ENCODE data around the gene FADS2. TPM values are rescaled to one million over a fixed set of nuclear protein-coding genes. Genes with fewer than 3 reads are reported as not detected.

Gene FADS2
- total and polyA plus RNA-seq, 2 experiments from 2014 or later: 124 to 392 TPM

DNA sequence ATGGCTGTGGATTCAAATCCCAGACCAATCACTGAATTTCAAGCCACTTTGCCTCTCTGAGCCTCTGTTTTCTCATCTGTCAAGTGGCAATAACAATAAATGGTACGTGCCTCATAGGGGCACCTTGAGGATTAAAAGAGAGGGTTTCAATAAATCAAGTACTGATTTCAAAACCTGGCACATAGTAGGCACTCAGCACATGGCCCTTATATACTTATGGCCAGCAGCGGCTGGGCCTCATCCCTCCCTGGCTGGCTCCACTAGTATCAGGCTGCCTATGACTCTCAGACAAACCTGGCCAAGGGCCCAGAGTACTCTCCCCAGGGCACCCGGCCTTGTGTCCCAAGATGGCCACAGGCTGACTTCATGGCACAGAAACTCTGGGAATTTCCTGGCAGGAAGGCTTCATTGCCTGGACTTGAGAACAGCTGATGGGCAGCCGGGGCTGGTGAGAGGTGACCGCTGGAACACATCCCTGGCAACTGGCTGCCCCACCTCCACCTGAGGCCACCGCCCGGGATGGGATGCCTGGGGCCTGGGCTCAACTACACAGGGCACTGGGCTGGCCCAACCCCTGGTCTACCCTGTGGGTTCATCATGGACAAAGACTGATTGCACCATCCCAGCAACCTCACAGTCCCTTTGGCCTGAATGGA, 59.9 kb downstream of the FADS2 start:
- H3K27ac Mint-ChIP-seq: no peak overlapping the region
- no peak for ATAC-seq
- H4K20me1 ChIP-seq (replicated peaks; ENCODE audit: insufficient read depth): no peaks in the 10 kb centered on the region; the same call in 1 of the 2 replicates
- DNase-seq (ENCODE audit: low spot score): no peak
- no peak for TF ChIP-seq ZNF114 (CRISPR knock-in tag; IDR thresholded peaks at IDR 0.05)
- no peak for TF ChIP-seq NANOG (IDR thresholded peaks at IDR 0.05; ENCODE audit: borderline replicate concordance)
- no peak for TF ChIP-seq CREB1 (CRISPR knock-in tag; IDR thresholded peaks at IDR 0.05; ENCODE audit: low read depth)
- TF ChIP-seq ZNF331 (CRISPR knock-in tag; IDR thresholded peaks at IDR 0.05; ENCODE audit: low read depth): no peak
- no peak for TF ChIP-seq STAT1 (IDR thresholded peaks at IDR 0.05; ENCODE audit: unreplicated experiment)
- TF ChIP-seq JUNB (IDR thresholded peaks at IDR 0.05; ENCODE audit: unreplicated experiment): no peak
- TF ChIP-seq ETS1 (IDR thresholded peaks at IDR 0.05): no peak
- TF ChIP-seq POLR2AphosphoS5 (IDR thresholded peaks at IDR 0.05; ENCODE audit: low read depth): no peak
- TF ChIP-seq CTCF (conservative IDR thresholded peaks at IDR 0.05; ENCODE audit: low read depth in 2 of 2): no peak
- no peak for TF ChIP-seq EZH2phosphoT487 (IDR thresholded peaks at IDR 0.05; ENCODE audit: unreplicated experiment)
- TF ChIP-seq EZH2 (IDR thresholded peaks at IDR 0.05; ENCODE audit: low read depth, unreplicated experiment): no peak
- TF ChIP-seq, protein P1, sequence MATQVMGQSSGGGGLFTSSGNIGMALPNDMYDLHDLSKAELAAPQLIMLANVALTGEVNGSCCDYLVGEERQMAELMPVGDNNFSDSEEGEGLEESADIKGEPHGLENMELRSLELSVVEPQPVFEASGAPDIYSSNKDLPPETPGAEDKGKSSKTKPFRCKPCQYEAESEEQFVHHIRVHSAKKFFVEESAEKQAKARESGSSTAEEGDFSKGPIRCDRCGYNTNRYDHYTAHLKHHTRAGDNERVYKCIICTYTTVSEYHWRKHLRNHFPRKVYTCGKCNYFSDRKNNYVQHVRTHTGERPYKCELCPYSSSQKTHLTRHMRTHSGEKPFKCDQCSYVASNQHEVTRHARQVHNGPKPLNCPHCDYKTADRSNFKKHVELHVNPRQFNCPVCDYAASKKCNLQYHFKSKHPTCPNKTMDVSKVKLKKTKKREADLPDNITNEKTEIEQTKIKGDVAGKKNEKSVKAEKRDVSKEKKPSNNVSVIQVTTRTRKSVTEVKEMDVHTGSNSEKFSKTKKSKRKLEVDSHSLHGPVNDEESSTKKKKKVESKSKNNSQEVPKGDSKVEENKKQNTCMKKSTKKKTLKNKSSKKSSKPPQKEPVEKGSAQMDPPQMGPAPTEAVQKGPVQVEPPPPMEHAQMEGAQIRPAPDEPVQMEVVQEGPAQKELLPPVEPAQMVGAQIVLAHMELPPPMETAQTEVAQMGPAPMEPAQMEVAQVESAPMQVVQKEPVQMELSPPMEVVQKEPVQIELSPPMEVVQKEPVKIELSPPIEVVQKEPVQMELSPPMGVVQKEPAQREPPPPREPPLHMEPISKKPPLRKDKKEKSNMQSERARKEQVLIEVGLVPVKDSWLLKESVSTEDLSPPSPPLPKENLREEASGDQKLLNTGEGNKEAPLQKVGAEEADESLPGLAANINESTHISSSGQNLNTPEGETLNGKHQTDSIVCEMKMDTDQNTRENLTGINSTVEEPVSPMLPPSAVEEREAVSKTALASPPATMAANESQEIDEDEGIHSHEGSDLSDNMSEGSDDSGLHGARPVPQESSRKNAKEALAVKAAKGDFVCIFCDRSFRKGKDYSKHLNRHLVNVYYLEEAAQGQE (IDR thresholded peaks at IDR 0.05; ENCODE audit: unreplicated experiment): no peak
- TF ChIP-seq, protein P2, sequence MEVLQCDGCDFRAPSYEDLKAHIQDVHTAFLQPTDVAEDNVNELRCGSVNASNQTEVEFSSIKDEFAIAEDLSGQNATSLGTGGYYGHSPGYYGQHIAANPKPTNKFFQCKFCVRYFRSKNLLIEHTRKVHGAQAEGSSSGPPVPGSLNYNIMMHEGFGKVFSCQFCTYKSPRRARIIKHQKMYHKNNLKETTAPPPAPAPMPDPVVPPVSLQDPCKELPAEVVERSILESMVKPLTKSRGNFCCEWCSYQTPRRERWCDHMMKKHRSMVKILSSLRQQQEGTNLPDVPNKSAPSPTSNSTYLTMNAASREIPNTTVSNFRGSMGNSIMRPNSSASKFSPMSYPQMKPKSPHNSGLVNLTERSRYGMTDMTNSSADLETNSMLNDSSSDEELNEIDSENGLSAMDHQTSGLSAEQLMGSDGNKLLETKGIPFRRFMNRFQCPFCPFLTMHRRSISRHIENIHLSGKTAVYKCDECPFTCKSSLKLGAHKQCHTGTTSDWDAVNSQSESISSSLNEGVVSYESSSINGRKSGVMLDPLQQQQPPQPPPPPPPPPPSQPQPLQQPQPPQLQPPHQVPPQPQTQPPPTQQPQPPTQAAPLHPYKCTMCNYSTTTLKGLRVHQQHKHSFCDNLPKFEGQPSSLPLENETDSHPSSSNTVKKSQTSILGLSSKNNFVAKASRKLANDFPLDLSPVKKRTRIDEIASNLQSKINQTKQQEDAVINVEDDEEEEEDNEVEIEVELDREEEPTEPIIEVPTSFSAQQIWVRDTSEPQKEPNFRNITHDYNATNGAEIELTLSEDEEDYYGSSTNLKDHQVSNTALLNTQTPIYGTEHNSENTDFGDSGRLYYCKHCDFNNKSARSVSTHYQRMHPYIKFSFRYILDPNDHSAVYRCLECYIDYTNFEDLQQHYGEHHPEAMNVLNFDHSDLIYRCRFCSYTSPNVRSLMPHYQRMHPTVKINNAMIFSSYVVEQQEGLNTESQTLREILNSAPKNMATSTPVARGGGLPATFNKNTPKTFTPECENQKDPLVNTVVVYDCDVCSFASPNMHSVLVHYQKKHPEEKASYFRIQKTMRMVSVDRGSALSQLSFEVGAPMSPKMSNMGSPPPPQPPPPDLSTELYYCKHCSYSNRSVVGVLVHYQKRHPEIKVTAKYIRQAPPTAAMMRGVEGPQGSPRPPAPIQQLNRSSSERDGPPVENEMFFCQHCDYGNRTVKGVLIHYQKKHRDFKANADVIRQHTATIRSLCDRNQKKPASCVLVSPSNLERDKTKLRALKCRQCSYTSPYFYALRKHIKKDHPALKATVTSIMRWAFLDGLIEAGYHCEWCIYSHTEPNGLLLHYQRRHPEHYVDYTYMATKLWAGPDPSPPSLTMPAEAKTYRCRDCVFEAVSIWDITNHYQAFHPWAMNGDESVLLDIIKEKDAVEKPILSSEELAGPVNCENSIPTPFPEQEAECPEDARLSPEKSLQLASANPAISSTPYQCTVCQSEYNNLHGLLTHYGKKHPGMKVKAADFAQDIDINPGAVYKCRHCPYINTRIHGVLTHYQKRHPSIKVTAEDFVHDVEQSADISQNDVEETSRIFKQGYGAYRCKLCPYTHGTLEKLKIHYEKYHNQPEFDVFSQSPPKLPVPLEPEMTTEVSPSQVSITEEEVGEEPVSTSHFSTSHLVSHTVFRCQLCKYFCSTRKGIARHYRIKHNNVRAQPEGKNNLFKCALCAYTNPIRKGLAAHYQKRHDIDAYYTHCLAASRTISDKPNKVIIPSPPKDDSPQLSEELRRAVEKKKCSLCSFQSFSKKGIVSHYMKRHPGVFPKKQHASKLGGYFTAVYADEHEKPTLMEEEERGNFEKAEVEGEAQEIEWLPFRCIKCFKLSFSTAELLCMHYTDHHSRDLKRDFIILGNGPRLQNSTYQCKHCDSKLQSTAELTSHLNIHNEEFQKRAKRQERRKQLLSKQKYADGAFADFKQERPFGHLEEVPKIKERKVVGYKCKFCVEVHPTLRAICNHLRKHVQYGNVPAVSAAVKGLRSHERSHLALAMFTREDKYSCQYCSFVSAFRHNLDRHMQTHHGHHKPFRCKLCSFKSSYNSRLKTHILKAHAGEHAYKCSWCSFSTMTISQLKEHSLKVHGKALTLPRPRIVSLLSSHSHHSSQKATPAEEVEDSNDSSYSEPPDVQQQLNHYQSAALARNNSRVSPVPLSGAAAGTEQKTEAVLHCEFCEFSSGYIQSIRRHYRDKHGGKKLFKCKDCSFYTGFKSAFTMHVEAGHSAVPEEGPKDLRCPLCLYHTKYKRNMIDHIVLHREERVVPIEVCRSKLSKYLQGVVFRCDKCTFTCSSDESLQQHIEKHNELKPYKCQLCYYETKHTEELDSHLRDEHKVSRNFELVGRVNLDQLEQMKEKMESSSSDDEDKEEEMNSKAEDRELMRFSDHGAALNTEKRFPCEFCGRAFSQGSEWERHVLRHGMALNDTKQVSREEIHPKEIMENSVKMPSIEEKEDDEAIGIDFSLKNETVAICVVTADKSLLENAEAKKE (CRISPR knock-in tag; IDR thresholded peaks at IDR 0.05): no peak
- H3K27me3 ChIP-seq (ENCODE audit: insufficient read depth): no peaks in the 10 kb centered on the region
- no peaks in the 10 kb centered on the region for H3K9me2 ChIP-seq (ENCODE audit: insufficient read depth)
- H3K36me3 ChIP-seq (ENCODE audit: insufficient read depth): no peaks in the 10 kb centered on the region
- H3K9me3 Mint-ChIP-seq: no peaks in the 10 kb centered on the region
- H3F3A ChIP-seq (replicated peaks; ENCODE audit: low read depth): 0 out of 2 replicates have a peak, but pooled peaks cover 5% of the 10 kb centered on the region
- H2AFZ ChIP-seq: no peak overlapping the region
- peaks cover 14% of the 10 kb centered on the region for H3K4me1 Mint-ChIP-seq
- H3K4me2 ChIP-seq: no peak overlapping the region
- H3K4me1 ChIP-seq (ENCODE audit: insufficient read depth): peaks cover 4% of the 10 kb centered on the region
- H3K79me2 ChIP-seq (replicated peaks; ENCODE audit: insufficient read depth): peaks cover 13% of the 10 kb centered on the region
- peaks cover 3% of the 10 kb centered on the region for H3K27me3 Mint-ChIP-seq (ENCODE audit: insufficient read depth, low read depth, poor library complexity)
- H3K36me3 Mint-ChIP-seq (ENCODE audit: low read depth): peaks cover 6% of the 10 kb centered on the region
- no peak overlapping the region for H3K4me3 ChIP-seq
- H3K27ac ChIP-seq (ENCODE audit: low read depth): 0 out of 2 replicates have a peak overlapping the region, but pooled peaks have one; percentile 26
- H3K4me3 Mint-ChIP-seq: no peak overlapping the region
